NCI-H1436 (cell line): ENCODE data around the gene PRKCA.
"Not testable (repeated sequence)": the region's sequence is repeated elsewhere in the genome, so short reads cannot be mapped to it uniquely, and the experiment has no call there.

Source experiments
- DNase-seq: peaks from one replicate; lab custom pipeline; 2025; lab: John Stamatoyannopoulos, UW

Gene PRKCA

DNA sequence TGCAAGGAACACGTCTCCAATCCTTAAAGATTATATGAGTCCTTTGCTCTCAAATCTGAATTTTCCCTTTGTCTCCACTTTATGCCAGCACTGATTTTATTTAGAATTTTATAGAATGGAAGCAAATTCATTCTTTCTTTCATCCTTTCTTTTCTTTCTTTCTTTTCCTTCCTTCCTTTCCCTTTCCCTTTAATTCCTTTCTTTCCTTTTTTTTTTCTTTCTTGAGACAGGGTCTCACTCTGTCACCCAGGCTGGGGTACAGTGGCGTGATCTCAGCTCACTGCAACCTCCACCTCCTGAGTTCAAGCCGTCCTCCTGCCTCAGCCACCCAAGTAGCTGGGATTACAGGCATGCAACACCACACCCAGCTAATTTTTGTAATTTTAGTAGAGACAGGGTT lies 187.2 kb downstream of the PRKCA start:
- DNase-seq: not testable (repeated sequence)

GRCh38 chr17:66491213-66491612 lies 188.8 kb downstream of the PRKCA start:
- DNase-seq: no peak

DNA sequence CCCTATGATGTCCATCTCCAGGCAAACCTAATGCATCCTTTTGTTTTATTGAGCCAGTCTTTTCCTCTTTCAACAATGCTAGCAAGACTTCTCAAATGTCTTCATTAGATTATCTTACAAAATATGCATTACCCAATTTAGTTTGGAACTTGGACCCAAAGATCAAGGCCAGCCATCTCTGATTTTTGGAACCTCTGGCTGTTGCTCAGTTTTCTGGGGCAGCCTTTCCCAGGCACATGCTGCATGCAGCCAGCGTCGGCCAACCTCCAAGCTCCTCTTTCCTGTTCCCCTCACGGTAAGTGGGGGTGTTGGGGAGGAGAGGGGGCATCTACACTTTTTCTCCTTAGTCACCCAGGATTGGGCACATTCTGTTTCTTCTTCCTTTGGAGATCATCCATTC lies 189.3 kb downstream of the PRKCA start:
- DNase-seq: no peak

DNA sequence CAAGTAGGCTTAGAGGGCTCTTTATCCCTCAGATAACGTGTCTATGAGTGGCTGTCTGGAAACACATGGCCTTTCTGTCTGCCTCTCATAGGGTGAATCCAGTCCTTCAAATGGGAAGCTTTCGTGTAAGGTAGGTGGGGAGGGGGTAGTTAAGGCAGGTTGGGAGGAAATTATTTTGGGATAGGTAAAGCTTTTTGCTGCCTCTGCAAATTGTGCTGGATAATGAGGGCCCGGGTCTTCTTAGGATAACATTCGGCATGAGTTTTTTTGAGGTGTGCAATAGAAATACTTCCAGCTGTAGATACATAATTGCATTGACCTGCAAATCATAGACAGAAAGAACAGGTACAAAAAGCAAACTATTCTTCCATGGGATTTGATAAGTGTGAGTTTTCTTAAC lies 189.7 kb downstream of the PRKCA start:
- no peak for DNase-seq

- no peak for DNase-seq
Observed at GRCh38 chr17:66492561-66493005, 190.2 kb downstream of the PRKCA start.

- DNase-seq: no peak
Observed at GRCh38 chr17:66493283-66494019, 191.0 kb downstream of the PRKCA start.

DNA sequence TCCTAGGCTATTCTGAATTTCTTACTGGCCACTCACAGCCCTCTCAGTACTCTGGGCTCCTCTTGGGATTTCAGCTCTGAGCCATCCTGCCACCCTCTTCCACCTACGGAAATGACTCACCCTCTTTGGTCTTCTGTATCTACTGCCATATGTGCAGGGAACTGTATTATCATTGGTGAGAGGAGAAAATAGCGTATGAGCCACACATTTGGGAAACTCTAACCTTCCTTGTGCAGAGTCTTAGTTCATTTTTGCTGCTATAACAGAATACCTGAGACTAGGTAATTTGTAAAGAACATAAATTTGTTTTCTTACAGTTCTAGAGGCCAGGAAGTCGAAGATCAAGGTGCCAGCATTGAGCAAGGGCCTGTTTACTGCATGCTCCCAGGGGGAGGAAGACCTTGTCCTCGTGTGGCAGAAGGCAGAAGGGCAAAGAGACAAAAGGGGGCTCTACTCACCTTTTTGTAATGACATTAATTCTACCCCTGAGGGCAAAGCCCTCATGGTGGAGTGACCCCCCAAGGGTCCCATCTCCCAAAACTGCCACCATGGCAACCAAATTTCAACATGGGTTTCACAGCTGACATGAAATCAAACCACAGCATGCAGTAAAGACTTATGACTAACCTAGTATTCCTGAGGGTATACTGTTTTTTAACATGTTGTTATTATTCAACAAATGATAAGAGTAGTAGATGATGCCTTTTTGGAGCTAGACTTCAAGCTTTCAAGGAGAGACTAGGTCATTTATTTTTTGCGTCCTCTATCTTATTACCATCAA lies 191.8 kb downstream of the PRKCA start:
- DNase-seq: peak; percentile 39

- DNase-seq: no peak
Observed at GRCh38 chr17:66495035-66495434, 192.6 kb downstream of the PRKCA start.

- no peak for DNase-seq
Observed at GRCh38 chr17:66496306-66496705, 193.9 kb downstream of the PRKCA start.

DNA sequence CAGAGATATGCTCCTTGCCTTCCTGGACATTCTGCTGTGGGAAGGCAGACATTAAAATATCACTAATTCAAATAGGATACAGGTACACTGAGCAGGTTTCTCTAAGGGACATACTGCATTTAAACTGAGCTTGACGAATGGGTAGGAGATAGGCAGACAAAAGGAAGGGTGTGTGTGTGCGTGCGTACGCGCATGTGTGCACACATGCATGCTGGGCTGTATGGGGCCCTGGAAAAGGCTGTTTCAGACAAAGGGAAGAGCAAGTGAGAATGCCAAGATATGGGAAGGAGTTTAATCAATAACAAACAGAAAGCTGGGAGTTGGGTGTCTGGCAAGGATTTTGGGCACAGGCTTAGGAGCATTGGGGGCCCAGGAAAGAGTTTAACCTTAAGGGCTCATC lies 196.2 kb downstream of the PRKCA start:
- DNase-seq: no peak

DNA sequence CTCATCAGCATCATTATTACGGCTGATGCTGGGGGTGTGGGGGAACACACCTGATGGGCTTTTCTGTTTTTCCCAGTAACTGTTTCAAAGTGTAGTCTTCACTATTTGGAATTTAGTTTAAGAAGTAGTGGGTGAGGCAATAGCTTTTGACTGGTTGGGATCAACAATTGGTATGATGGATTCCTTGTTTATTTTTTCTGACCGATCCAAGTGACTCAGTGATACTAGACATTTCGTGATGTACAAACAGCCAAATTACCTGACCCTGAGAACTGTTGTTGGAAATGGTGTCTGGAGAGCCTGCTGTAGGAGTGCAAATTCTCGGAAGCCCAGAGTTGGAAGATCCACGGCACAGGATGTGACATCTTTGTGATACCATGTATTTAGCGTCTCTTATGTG lies 204.2 kb downstream of the PRKCA start:
- DNase-seq: no peak

- DNase-seq: no peak
Observed at GRCh38 chr17:66507103-66507923, 204.9 kb downstream of the PRKCA start.

DNA sequence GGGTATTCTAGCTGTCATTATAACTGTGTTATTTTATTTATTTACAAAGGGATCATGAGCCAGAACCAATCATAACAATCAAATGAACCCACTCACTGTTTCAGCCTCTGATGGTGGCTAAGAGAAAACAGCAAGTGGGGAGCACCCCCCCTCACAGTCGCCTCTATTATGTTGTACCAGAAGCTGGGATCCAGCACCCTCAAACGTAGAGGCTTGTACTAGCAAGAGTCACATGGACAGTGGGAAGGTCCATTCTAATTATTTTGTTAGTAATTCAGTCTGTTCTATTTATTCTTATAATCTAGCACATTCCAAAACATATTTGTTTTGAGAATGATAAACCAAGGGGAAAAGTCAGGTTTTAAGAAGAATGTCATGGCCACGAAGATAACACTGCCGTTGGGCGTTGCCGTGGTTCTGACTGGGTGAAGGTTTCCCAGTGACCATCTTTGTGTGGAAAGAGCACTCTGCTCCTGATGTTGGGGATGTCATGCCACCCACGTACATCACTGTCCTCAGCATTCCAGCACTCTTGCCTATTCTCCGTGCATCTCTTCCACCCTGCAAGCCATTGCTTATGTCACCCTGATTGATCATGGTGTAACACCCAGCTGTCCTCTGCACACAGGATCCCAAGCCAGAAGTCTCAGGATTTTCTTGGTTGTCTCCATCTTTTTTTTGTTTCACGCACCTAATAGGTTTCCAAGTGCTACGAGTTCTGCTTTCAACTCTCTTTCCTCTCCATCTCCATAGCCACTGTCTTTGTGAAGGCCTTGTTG lies 205.8 kb downstream of the PRKCA start:
- DNase-seq: no peak

- no peak for DNase-seq
Observed at GRCh38 chr17:66508896-66509844, 206.8 kb downstream of the PRKCA start.

- no peak for DNase-seq
Observed at GRCh38 chr17:66509926-66510325, 207.5 kb downstream of the PRKCA start.

GRCh38 chr17:66511135-66511534 lies 208.7 kb downstream of the PRKCA start:
- no peak for DNase-seq

DNA sequence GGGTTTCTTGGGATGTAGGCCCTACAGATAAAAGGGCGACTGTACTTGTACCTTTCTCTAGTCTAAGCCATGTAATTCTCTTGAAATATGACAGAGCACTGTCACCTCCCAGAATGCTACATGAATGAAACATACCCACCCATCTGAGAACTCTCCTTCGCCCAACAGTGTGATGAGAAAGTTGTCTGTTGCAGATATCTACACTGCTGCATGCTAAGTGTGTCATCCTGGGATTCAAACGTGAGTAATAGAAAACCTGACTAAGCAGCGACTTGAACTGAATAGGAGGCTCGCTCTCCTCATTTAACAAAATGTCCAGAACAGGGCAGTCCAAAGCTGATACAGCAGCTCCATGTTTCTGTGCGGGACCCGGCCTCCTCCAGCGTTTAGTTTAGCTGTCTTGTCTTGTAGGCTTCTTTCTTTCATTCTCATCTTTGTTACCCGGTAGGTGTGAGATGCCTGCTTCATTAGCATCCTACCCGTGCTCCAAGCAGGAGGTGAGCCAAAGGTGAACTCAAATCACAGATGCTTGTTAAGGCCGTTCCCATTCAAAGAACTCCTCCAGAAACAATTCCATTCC lies 211.9 kb downstream of the PRKCA start:
- no peak for DNase-seq

DNA sequence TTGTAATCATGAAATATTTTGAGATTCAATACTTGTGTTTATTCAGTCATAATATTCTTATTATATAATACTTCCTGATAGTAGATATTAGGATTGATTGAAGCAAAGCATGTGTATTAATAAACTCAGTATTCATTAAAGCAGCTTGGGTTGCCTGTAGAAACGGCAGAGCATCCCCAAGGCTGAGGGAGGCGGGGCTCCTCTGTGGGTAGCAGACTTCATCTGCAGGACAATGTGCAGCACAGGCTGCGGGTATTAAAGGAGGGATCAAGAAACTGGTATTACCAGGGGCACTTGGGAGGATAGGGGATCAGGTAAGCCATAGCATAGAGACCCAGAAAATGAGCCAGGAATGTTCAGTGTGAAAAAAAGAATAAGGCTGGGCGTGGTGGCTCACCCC lies 213.6 kb downstream of the PRKCA start:
- DNase-seq: no peak

GRCh38 chr17:66517336-66518009 lies 215.1 kb downstream of the PRKCA start:
- no peak for DNase-seq

DNA sequence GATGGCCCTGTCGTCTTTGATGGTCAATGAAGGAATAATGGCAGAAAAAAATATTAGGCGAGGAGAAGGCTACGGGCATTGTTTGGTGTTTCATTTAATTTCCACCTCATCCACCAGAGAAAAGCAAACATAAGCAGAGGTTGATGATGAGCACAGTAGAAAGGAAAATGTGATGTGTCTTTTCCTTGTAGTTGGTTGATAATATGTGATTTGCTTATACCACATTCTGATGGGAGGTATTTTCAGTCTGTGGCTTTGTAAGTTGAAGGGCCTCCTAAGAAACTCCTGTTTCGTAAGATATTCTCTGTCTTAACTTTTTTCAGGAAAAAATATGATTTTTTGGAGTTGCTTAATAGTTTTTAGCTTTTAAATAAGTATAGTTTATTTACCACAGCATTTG lies 215.7 kb downstream of the PRKCA start:
- no peak for DNase-seq
